ENCODE data around the gene SP3.

Gene SP3

DNA sequence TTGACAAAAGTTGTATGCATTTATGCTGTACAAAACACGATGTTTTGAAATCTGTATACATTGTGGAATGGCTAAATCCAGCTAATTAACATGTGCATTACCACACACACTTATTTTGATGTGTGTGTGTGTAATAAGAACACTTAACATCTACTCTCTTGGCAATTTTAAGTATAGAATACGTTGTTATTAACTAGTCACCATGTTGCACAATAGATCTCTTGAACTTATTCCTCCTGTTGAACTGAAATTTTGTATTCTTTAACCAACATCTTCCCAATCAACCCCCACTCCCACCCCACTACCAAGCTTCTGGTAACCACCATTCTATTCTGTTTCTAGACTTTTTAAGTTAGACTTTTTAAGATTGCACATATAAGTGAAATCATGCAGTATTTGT is 16.3 kb upstream of the SP3 start:
- H3K36me3 ChIP-seq (ENCODE audit: insufficient read depth, insufficient read length, low read length) = no peaks in the 10 kb centered on the region
- H3K4me3 ChIP-seq (ENCODE audit: insufficient read length, low read depth) = no peak overlapping the region
- TF ChIP-seq YY1 (IDR thresholded peaks at IDR 0.05; ENCODE audit: insufficient read depth, insufficient read length) = no peak
- no peak for TF ChIP-seq ZNF274 (IDR thresholded peaks at IDR 0.05; ENCODE audit: low read depth, low read length)
- TF ChIP-seq SUZ12 (IDR thresholded peaks at IDR 0.05; ENCODE audit: extremely low read depth, insufficient read depth, insufficient read length) = no peak
- no peaks in the 10 kb centered on the region for H3K27me3 ChIP-seq (ENCODE audit: insufficient read depth, insufficient read length)
- H3K9me3 ChIP-seq (ENCODE audit: insufficient read depth, low read length) = no peaks in the 10 kb centered on the region
- H3K9ac ChIP-seq (ENCODE audit: insufficient read length, low read depth) = no peak overlapping the region
- DNase-seq (ENCODE audit: low read depth, low spot score) = no peak
- H3K4me1 ChIP-seq (ENCODE audit: insufficient read depth, insufficient read length) = no peaks in the 10 kb centered on the region

DNA sequence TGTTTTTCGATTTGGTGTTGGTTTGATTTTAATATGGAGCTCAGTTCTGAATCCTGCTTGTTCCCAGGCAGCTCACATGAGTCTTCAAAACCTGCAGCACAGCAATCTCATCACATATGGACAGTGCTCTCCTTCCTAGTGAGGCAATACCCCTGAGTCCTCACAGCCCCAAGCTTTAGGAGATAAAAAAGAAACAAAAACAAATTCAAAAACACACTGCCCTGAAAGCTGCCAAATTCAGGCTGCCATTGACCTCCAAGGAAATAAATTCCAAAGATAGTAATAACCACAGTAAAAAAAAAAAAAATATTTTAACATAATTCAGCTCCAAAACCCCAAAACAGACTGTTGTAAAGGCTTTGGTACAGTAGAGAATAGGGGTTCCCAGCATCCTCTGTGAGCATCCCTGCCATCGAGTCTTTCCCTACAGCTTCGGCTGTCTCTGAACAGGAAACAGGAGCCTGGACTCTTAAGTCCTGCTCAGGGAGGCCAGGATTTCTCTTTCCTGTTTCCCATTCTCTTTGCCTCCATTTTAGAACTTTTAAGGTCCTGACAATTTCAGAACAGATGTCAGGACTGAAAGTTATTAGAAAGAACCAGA is 14.7 kb upstream of the SP3 start:
- no peak for DNase-seq (ENCODE audit: low read depth, low spot score)
- TF ChIP-seq ZNF274 (IDR thresholded peaks at IDR 0.05; ENCODE audit: low read depth, low read length) (no peak), SUZ12 (IDR thresholded peaks at IDR 0.05; ENCODE audit: extremely low read depth, insufficient read depth, insufficient read length) (no peak), YY1 (IDR thresholded peaks at IDR 0.05; ENCODE audit: insufficient read depth, insufficient read length) (no peak)
- H3K27me3 ChIP-seq (ENCODE audit: insufficient read depth, insufficient read length) = no peaks in the 10 kb centered on the region
- H3K36me3 ChIP-seq (ENCODE audit: insufficient read depth, insufficient read length, low read length) = no peaks in the 10 kb centered on the region
- H3K4me1 ChIP-seq (ENCODE audit: insufficient read depth, insufficient read length) = no peaks in the 10 kb centered on the region
- no peak overlapping the region for H3K9ac ChIP-seq (ENCODE audit: insufficient read length, low read depth)
- no peaks in the 10 kb centered on the region for H3K9me3 ChIP-seq (ENCODE audit: insufficient read depth, low read length)
- no peak overlapping the region for H3K4me3 ChIP-seq (ENCODE audit: insufficient read length, low read depth)

DNA sequence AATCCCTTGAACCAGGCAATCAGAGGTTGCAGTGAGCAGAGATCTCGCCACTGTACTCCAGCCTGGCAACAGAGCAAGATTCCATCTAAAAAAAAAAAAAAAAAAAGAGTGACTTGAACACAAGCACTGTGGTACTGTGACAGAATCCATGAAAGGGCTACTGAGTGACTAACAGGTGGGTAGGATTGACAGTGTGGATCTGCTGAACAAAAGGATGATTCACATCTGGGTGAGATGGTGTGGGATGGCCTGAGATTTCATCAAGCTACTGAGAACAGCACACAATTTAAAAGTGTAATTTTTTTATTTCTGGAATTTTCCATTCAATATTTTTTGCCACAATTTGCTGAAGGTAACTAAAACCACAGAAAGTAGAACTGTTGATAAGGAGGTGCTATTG is 13.3 kb upstream of the SP3 start:
- H3K9me3 ChIP-seq (ENCODE audit: insufficient read depth, low read length) = no peaks in the 10 kb centered on the region
- H3K4me1 ChIP-seq (ENCODE audit: insufficient read depth, insufficient read length) = no peaks in the 10 kb centered on the region
- H3K4me3 ChIP-seq (ENCODE audit: insufficient read length, low read depth) = no peak overlapping the region
- H3K27me3 ChIP-seq (ENCODE audit: insufficient read depth, insufficient read length) = no peaks in the 10 kb centered on the region
- TF ChIP-seq YY1 (IDR thresholded peaks at IDR 0.05; ENCODE audit: insufficient read depth, insufficient read length) (no peak), ZNF274 (IDR thresholded peaks at IDR 0.05; ENCODE audit: low read depth, low read length) (no peak), SUZ12 (IDR thresholded peaks at IDR 0.05; ENCODE audit: extremely low read depth, insufficient read depth, insufficient read length) (no peak)
- H3K9ac ChIP-seq (ENCODE audit: insufficient read length, low read depth) = no peak overlapping the region
- no peak for DNase-seq (ENCODE audit: low read depth, low spot score)
- no peaks in the 10 kb centered on the region for H3K36me3 ChIP-seq (ENCODE audit: insufficient read depth, insufficient read length, low read length)

DNA sequence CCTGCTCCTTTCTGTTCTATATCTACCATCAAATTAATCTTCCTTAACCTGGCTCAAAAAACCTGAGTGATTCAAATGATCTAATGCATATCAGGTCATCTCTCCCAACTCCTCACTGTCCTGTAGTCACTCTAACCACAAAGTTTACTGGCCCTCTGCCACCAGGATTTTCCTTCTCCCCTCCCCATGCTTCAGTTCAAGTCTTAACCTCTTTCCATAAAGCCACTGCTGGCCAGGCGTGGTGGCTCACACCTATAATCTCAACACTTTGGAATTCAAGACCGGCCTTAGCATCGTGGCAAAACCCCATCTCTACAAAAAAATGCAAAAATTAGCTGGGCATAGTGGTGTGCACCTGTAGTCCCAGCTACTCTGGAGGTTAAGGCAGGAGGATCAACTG is 7.5 kb upstream of the SP3 start:
- no peaks in the 10 kb centered on the region for H3K36me3 ChIP-seq (ENCODE audit: insufficient read depth, insufficient read length, low read length)
- no peaks in the 10 kb centered on the region for H3K9me3 ChIP-seq (ENCODE audit: insufficient read depth, low read length)
- H3K9ac ChIP-seq (ENCODE audit: insufficient read length, low read depth) = no peak overlapping the region
- TF ChIP-seq ZNF274 (IDR thresholded peaks at IDR 0.05; ENCODE audit: low read depth, low read length) = no peak
- no peak for TF ChIP-seq SUZ12 (IDR thresholded peaks at IDR 0.05; ENCODE audit: extremely low read depth, insufficient read depth, insufficient read length)
- no peak for TF ChIP-seq YY1 (IDR thresholded peaks at IDR 0.05; ENCODE audit: insufficient read depth, insufficient read length)
- no peak overlapping the region for H3K4me3 ChIP-seq (ENCODE audit: insufficient read length, low read depth)
- H3K27me3 ChIP-seq (ENCODE audit: insufficient read depth, insufficient read length) = no peaks in the 10 kb centered on the region
- DNase-seq (ENCODE audit: low read depth, low spot score) = no peak
- H3K4me1 ChIP-seq (ENCODE audit: insufficient read depth, insufficient read length) = no peaks in the 10 kb centered on the region

DNA sequence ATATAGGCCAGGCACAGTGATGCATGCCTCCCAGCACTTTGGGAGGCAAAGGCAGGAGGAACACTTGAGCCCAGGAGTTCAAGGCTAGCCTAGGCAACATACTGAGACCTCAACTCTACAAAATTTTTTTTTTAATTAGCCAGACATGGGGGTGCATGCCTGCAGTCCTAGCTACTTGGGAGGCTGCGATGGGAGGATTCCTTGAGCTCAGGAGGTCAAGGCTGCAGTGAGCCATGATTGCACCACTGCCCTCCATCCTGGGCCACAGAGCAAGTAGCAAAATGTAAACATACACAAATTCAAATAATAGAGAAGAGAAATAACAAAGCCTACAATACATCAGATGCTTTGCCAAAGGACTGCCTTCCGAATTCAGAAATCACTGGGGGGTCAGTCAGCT is 7.0 kb upstream of the SP3 start:
- no peak for DNase-seq (ENCODE audit: low read depth, low spot score)
- TF ChIP-seq ZNF274 (IDR thresholded peaks at IDR 0.05; ENCODE audit: low read depth, low read length) = no peak
- no peaks in the 10 kb centered on the region for H3K4me1 ChIP-seq (ENCODE audit: insufficient read depth, insufficient read length)
- H3K27me3 ChIP-seq (ENCODE audit: insufficient read depth, insufficient read length) = no peaks in the 10 kb centered on the region
- no peaks in the 10 kb centered on the region for H3K36me3 ChIP-seq (ENCODE audit: insufficient read depth, insufficient read length, low read length)
- H3K9me3 ChIP-seq (ENCODE audit: insufficient read depth, low read length) = no peaks in the 10 kb centered on the region
- H3K9ac ChIP-seq (ENCODE audit: insufficient read length, low read depth) = no peak overlapping the region
- H3K4me3 ChIP-seq (ENCODE audit: insufficient read length, low read depth) = no peak overlapping the region

DNA sequence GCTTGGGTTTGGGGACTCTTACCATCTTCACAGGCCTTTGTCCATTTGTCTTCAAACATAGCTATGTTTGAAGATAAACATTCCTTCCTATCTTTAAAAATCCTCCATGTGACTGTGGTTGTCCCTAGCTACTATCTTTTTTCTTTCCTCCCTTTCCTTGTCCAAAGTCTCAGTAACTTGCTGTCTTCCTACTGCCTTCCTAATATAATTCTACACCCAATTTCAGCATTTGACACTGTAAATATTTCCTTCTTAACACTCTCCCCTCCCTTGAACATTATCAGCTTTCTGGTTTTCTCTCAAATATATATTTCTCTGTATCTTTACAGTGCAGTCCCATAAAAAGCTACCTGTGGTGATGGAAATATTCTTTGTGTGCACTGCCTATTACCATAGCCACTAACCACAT is 5.3 kb upstream of the SP3 start:
- no peak overlapping the region for H3K4me3 ChIP-seq (ENCODE audit: insufficient read length, low read depth)
- TF ChIP-seq SUZ12 (IDR thresholded peaks at IDR 0.05; ENCODE audit: extremely low read depth, insufficient read depth, insufficient read length) (no peak), YY1 (IDR thresholded peaks at IDR 0.05; ENCODE audit: insufficient read depth, insufficient read length) (no peak), ZNF274 (IDR thresholded peaks at IDR 0.05; ENCODE audit: low read depth, low read length) (no peak)
- H3K9me3 ChIP-seq (ENCODE audit: insufficient read depth, low read length) = no peaks in the 10 kb centered on the region
- H3K9ac ChIP-seq (ENCODE audit: insufficient read length, low read depth) = no peak overlapping the region
- no peaks in the 10 kb centered on the region for H3K36me3 ChIP-seq (ENCODE audit: insufficient read depth, insufficient read length, low read length)
- no peak for DNase-seq (ENCODE audit: low read depth, low spot score)
- H3K4me1 ChIP-seq (ENCODE audit: insufficient read depth, insufficient read length) = no peaks in the 10 kb centered on the region
- H3K27me3 ChIP-seq (ENCODE audit: insufficient read depth, insufficient read length) = no peaks in the 10 kb centered on the region

DNA sequence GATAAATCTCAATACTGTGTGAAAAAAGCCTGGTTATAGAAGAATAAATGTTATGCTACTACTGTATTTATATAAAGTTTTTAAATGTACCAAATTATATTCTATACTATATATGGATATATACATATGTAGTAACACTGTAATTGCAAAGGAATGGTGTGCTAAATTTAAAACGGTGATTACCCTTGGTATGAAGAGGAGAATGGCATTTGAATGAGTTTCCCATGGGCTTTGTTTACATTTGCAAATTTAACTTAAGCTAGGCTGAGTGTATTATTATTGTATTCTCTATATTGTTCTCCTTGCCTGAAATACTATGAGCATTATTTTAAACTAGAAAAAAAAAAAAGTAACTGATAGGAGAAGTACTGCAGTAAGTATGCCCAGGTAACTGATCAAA is 4.7 kb upstream of the SP3 start:
- Histone ChIP-seq H3K27me3 (ENCODE audit: insufficient read depth, insufficient read length) (no peaks in the 10 kb centered on the region), H3K36me3 (ENCODE audit: insufficient read depth, insufficient read length, low read length) (no peaks in the 10 kb centered on the region), H3K9ac (ENCODE audit: insufficient read length, low read depth) (no peak overlapping the region), H3K4me3 (ENCODE audit: insufficient read length, low read depth) (no peak overlapping the region), H3K4me1 (ENCODE audit: insufficient read depth, insufficient read length) (no peaks in the 10 kb centered on the region), H3K9me3 (ENCODE audit: insufficient read depth, low read length) (no peaks in the 10 kb centered on the region)
- TF ChIP-seq SUZ12 (IDR thresholded peaks at IDR 0.05; ENCODE audit: extremely low read depth, insufficient read depth, insufficient read length) (no peak), YY1 (IDR thresholded peaks at IDR 0.05; ENCODE audit: insufficient read depth, insufficient read length) (no peak), ZNF274 (IDR thresholded peaks at IDR 0.05; ENCODE audit: low read depth, low read length) (no peak)
- no peak for DNase-seq (ENCODE audit: low read depth, low spot score)

DNA sequence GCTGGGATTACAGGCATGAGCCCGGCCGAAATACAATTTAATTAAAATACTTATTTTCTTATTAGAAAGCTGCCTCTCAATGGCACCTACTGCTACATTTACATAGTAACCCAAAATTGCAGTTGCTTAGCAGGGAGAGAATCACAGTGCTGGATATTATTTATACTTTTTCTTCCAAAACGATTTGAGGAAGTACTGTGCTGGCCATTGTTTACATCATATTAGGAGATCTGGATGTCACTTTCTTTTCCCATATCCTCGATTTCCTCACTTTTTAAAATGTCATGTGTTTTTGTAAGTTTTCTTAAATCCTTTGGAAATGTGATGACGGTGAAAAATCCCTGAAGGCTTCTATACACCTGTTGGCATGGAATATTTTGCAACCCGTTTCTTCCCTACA is 3.4 kb upstream of the SP3 start:
- Histone ChIP-seq H3K27me3 (ENCODE audit: insufficient read depth, insufficient read length) (no peaks in the 10 kb centered on the region), H3K9me3 (ENCODE audit: insufficient read depth, low read length) (no peaks in the 10 kb centered on the region), H3K9ac (ENCODE audit: insufficient read length, low read depth) (no peak overlapping the region), H3K4me1 (ENCODE audit: insufficient read depth, insufficient read length) (no peaks in the 10 kb centered on the region), H3K36me3 (ENCODE audit: insufficient read depth, insufficient read length, low read length) (no peaks in the 10 kb centered on the region), H3K4me3 (ENCODE audit: insufficient read length, low read depth) (no peak overlapping the region)
- no peak for TF ChIP-seq SUZ12 (IDR thresholded peaks at IDR 0.05; ENCODE audit: extremely low read depth, insufficient read depth, insufficient read length)
- no peak for TF ChIP-seq ZNF274 (IDR thresholded peaks at IDR 0.05; ENCODE audit: low read depth, low read length)
- no peak for TF ChIP-seq YY1 (IDR thresholded peaks at IDR 0.05; ENCODE audit: insufficient read depth, insufficient read length)
- DNase-seq (ENCODE audit: low read depth, low spot score) = no peak
